Mucosa of descending colon (tissue), 3 donors: ENCODE data around the gene SRSF6. TPM values are rescaled to one million over a fixed set of nuclear protein-coding genes. Genes with fewer than 3 reads are reported as not detected.

ENCODE experiments used
- ATAC-seq: fragments of 200-7000 bp; cut with Tn5 transposase; one replicate; pipeline ENCODE4 v1.9.1; 2020; ENCODE audit warnings: mild to moderate bottlenecking, moderate library complexity
- DNase-seq, 3 donors: peaks; one replicate each; pipeline ENCODE4 v3.0.0-alpha.2; 2020
- H3K36me3 ChIP-seq: fragments of 200-600 bp; one replicate; pipeline ENCODE4 v1.8.0; 2021; ENCODE audit warnings: low read depth, mild to moderate bottlenecking
- H3K4me1 ChIP-seq: fragments of 200-600 bp; one replicate; pipeline ENCODE4 v1.8.0; 2021; ENCODE audit warnings: low read depth, mild to moderate bottlenecking
- H3K4me3 ChIP-seq: fragments of 200-600 bp; one replicate; pipeline ENCODE4 v1.8.0; 2021; ENCODE audit warnings: mild to moderate bottlenecking
- H3K9me3 ChIP-seq: fragments of 200-600 bp; one replicate; pipeline ENCODE4 v1.8.0; 2021; ENCODE audit warnings: mild to moderate bottlenecking
- intact Hi-C, 2 donors: fragments of 100-400 bp; cut with DNase I in 1 of 2; cut with micrococcal nuclease in 1 of 2; formaldehyde crosslinking; loops; one replicate each; pipeline versions ENCODE4 v1.11.0 to v1.11.1; 2022; cut with DNase I, micrococcal nuclease
- total RNA-seq, 3 donors: library from RNA; stranded (reverse); fragmentation: NEBNext Ultra II Directional in 2 of 3; extraction: Animal tissue kit (Norgen Biotek cat#: 25700) in 2 of 3; gene quantifications; one replicate each; pipeline versions ENCODE4 v1.2.1 to v1.2.4, GENCODE V29; 2021 to 2023
- TF ChIP-seq, protein P1 (sequence below): fragments of 200-600 bp; IDR thresholded peaks from one replicate; pipeline ENCODE4 v1.8.0; 2022; ENCODE audit warnings: antibody characterized with exemption, mild to moderate bottlenecking
- donor health status: DM: no; HTN: no; CAD: no; lungs with moderate emphysema.
- donor health status: DM: no; HTN: no; CAD: no.
- donor health status: DM: no; HTN: yes; CAD: no.

SRSF6 gene
- total RNA-seq, 3 donors from 2014 or later = 106 to 145 (median 108) TPM

DNA sequence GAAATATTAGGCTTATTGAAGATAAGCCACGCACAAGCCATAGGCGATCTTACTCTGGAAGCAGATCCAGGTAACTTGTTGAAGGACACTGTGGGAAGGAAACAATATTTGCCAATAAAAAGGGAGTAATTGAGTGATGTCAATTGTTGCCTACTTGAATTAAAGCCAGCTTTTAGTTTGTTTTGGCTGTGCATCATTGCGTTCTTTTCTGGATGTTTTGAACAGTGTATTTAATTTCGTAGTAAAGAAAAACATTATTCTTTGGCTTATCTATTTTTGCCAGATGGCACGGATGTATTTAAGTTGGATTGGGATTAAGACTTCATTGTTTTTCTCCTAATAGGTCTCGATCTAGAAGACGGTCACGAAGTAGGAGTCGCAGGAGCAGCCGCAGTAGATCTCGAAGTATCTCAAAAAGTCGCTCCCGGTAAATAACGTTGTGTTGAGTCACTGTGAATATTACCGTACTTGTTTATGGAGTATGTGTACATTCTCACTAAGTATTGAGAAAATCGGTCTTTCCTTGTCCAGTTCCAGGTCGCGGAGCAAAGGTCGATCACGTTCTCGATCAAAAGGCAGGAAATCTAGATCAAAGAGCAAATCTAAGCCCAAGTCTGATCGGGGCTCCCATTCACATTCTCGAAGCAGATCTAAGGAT, 2.6 kb downstream of the SRSF6 start:
- TF ChIP-seq, protein P1, sequence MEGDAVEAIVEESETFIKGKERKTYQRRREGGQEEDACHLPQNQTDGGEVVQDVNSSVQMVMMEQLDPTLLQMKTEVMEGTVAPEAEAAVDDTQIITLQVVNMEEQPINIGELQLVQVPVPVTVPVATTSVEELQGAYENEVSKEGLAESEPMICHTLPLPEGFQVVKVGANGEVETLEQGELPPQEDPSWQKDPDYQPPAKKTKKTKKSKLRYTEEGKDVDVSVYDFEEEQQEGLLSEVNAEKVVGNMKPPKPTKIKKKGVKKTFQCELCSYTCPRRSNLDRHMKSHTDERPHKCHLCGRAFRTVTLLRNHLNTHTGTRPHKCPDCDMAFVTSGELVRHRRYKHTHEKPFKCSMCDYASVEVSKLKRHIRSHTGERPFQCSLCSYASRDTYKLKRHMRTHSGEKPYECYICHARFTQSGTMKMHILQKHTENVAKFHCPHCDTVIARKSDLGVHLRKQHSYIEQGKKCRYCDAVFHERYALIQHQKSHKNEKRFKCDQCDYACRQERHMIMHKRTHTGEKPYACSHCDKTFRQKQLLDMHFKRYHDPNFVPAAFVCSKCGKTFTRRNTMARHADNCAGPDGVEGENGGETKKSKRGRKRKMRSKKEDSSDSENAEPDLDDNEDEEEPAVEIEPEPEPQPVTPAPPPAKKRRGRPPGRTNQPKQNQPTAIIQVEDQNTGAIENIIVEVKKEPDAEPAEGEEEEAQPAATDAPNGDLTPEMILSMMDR = no peak
- Histone ChIP-seq H3K9me3 (no peaks in the 10 kb centered on the region), H3K36me3 (peaks cover 17% of the 10 kb centered on the region), H3K4me1 (peaks cover 23% of the 10 kb centered on the region), H3K4me3 (no peak overlapping the region)
- intact Hi-C loops = no loop called here
- DNase-seq = no peak
- no peak for ATAC-seq

GRCh38 chr20:43460830-43461200, 3.1 kb downstream of the SRSF6 start:
- Histone ChIP-seq H3K36me3 (peaks cover 17% of the 10 kb centered on the region), H3K4me1 (peaks cover 23% of the 10 kb centered on the region), H3K9me3 (no peaks in the 10 kb centered on the region), H3K4me3 (no peak overlapping the region)
- TF ChIP-seq, protein P1 = no peak
- ATAC-seq (no peak), DNase-seq (no peak)
- intact Hi-C loops = no loop called here

DNA sequence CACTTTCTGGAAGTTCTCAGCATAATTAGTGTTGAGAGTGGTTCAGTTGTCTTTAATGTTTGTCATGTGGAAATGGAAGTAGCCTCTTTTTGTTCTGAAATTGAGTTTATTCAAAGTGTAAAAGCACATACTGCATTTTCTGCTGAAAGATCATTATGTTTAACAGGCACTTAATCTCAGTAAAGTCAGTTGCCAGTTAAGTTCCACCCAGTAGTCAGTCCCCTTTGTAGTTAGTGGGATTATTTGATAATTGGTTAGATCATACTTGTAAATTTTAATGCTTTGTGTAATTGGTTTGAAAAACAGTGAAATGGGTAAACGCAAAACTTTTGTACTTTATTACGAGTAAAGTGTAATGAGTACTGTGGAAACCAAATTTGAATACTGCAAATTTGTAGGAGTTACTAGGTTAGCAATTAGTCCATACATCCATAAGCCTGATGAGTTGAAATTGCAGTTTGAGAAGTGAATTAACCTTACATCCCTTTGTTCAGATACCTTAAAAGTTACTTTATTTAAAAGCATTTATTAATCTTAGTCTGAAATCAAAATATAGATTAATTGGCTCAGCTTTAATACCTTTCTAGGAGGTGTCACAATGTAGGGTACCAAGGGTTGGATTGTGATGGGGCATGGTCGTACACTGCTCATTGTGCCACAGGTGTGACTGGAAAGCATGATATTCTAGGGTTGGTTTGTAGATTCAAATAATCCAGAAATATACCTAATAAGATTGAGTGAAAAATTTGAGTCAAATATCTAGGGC, 4.4 kb downstream of the SRSF6 start:
- H3K36me3 ChIP-seq = peaks cover 17% of the 10 kb centered on the region
- intact Hi-C loops = no loop called here
- no peak for ATAC-seq

GRCh38 chr20:43462660-43463526, 5.2 kb downstream of the SRSF6 start:
- Histone ChIP-seq H3K36me3 (peaks cover 17% of the 10 kb centered on the region), H3K9me3 (no peaks in the 10 kb centered on the region), H3K4me1 (peaks cover 18% of the 10 kb centered on the region), H3K4me3 (no peak overlapping the region)
- ATAC-seq (no peak), DNase-seq (no peak)
- intact Hi-C loops = no loop called here
- TF ChIP-seq, protein P1 = no peak

More for the DNA sequence above, 4.4 kb downstream of the SRSF6 start:
- Histone ChIP-seq H3K9me3 (no peaks in the 10 kb centered on the region), H3K4me1 (peaks cover 18% of the 10 kb centered on the region), H3K4me3 (no peak overlapping the region)
- TF ChIP-seq, protein P1 = no peak
- DNase-seq = no peak

GRCh38 chr20:43463527-43464218, 6.0 kb downstream of the SRSF6 start:
- TF ChIP-seq, protein P1 = no peak
- intact Hi-C loops = no loop called here

More at GRCh38 chr20:43463527-43464218, 6.0 kb downstream of the SRSF6 start:
- ATAC-seq = no peak
- Histone ChIP-seq H3K4me3 (no peak overlapping the region), H3K36me3 (peaks cover 17% of the 10 kb centered on the region), H3K4me1 (peaks cover 18% of the 10 kb centered on the region), H3K9me3 (no peaks in the 10 kb centered on the region)
- no peak for DNase-seq
